HG03378 (cell line): ENCODE measurements around the gene CHD6.

Experiments
- ATAC-seq: cut with Tn5 transposase; IDR thresholded peaks from one replicate; pipeline ENCODE4 v1.9.1; 2021; ENCODE audit warnings: mild to moderate bottlenecking, moderate library complexity; ENCODE audit not compliant: unreplicated experiment

Gene CHD6

DNA sequence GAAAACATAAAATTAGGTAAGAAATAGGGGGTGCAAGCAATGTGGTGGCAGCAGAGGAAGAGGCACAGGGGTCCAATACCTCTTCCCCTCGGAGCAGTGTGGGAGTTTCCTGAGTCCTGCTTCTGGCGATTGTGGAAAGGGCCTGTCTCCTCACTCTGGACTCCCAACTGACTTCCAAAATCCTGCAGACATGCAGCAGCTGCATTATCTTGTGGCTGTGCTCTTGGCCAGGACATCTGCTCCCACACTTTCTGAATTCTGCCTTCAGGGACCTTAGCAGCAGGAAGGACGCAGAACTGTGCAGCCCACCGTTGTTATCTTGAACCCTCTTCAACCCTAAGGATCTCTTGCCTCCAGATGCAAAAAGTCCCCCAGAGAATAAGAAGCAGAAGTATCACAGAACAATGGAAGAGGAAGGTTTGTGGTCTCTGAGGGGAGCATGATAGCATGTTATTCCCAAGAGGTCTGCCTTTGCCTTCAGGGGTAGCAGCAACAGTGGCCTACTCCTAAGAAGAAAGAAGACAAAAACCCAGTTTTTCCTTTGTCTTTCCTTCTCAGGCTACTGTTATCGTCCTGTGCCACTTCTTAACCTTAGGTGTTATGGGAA lies 149.1 kb downstream of the CHD6 start:
- no peak for ATAC-seq

DNA sequence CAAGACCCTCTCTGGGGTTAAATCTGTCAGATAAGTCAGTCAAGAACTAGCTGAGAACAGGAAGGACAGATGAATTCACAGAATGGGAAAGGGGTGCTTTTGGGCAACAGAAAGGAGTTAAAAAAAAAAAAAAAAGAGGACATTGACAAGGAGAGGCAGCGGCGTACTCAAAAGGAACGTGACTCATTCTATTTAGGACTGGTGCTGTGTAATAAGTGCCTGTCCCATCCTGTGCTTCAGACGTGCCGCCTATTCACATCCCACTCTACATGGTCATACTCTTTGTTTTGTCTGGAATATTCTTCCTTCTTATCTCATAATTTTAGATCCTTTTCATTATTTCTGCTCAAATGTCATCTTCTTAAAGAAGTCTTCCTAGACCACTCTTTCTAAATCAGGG lies 150.5 kb downstream of the CHD6 start:
- ATAC-seq = no peak

DNA sequence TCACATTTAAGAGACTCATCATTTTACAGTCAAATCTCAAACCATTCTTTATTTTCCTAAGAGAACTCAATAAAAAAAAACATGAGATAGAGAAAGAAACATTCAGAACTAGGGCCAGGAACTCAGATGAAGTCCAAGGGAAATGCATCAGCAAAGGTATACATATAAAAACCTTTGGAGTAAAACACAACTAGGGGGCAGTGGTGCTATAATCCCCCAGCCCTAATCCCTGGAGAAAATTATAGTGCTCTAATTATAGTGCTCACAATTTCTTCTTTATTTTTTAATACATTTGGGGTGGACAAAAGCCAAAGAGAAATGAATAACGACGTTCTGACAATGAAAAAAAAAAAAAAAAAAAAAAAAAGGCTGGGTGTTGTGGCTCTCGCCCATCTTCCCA lies 151.0 kb downstream of the CHD6 start:
- no peak for ATAC-seq

- ATAC-seq = no peak
Observed at GRCh38 chr20:41463567-41463966, 154.6 kb downstream of the CHD6 start.

DNA sequence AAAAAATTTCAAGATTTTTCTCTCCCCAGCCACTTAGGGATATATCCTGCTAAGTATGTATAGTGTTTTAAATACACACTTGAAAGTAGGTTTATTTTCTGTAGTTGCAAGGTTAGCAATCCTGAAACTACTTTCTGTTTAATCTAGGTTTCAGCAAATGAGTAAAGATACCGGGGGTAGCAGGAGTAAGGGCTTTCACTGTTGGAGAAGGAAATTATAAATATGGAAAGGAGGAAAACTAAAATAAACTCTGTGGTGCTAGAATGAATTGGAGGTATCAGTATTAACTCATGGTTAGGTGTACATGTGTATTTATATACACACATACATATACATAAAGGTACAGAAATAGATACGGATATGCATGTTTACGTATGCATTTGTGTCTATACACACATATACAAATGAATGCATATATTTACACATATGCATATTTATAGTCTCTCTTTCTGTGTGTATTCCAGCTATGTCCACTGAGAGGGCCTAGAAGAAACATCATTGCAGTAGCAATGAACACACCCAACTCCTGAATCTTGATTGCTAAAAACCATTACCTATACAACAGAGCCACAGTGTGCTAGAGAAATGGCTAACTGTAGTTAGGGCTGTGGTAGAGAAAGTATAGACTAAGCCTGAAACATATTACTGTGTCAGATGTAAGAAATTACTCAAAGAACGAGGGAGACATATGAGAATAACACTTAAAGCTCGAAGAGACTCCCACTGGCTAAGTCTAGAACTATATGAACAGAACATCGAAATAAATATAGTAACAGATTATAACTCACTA lies 155.6 kb downstream of the CHD6 start:
- ATAC-seq = peak; percentile 61

DNA sequence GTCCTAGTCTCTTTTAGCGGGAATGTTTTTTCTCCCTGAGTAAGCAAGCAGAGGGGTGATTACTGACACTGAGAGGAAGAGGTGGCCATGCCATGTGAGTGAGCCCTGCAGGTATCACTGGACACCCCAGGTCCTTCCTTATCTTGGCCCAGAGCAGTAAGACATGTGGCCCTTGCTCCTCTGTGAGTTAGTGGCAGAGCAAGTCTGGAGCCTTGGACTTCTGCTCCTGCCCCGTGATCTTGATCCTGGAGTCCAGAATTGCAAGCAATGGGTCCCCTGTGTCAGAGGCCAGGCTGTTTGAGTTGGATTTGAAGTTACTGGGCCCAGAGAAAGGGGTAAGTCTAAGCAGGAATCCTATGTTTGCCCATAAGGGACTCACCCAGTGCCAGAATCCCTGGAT lies 159.4 kb downstream of the CHD6 start:
- no peak for ATAC-seq

DNA sequence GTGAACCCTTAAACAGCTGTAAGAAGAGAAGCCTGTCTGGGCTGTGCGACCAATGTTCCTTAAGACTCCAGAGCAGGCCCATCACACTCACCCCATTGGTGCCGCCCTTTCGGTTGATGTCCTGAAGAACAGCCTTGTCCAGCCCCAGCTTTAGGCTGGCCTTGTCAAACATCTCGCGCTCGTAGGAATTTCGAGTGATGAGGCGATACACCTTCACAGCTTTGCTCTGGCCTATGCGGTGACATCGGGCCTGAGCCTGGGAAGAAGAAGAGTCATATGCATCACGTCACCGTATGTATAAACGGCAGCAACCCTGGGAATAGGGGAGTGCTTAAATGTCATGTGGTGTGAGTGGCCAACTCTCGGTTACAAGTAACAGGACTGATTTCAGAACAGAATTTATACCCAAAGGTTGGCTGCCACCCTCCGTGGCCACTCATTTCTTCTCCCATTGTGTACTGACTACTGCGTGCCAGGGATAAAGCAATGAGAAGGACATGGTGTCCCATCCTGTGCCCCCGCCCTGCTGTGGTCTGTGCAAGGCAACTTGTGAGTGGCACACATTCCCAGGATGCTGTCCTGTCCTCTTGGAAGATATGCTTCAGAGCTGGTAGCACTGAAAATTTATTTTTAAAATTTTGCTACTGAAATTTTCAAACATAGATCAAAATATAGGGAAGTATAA lies 160.9 kb downstream of the CHD6 start:
- ATAC-seq = no peak

- ATAC-seq = no peak
Observed at GRCh38 chr20:41456351-41456750, 161.8 kb downstream of the CHD6 start.

- ATAC-seq = no peak
Observed at GRCh38 chr20:41454250-41454649, 163.9 kb downstream of the CHD6 start.

DNA sequence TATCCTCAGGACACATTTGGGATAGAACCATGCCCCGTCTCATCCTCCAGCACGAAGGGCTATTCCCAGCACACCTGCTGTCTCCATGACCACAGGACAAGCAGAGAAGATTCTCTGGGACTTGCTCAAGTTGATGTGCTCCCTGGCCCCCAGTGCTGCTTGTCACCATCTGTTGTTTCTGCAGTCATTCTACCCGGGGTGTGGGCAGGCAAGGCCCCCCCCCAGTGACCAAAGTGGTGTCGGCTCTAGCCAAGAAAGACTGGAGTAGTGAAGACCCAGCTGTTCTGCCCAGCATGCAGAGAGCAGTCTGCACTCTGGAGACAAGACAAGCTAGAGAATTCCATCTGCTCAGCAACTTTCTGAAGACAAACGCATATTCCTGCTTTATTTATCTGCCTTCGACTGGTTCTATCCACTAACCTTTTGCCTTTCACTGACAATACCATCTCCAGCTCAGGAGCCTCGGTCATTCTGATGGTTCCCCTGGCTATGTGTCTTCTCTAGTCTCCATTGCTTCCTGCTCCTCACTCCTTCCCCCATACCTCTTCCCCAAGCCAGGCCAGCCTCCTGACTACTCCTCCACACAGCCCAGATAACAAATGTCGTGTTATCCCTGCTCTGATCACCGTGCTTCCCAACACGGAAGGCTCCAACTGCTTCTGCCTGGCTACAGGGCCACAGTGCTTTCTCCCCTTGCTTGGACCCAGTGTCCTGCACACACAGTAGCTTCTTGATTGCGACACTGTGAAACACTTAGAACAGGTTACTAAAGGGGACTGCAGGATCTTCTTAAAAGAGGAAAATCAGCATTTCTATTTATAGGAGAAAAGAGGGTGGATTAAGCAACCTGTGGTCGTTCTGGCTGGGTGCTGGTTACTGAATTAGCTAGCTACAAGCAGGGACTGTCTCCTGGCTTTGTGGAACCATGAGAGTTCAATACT lies 164.9 kb downstream of the CHD6 start:
- ATAC-seq = no peak

GRCh38 chr20:41452226-41452625 lies 166.0 kb downstream of the CHD6 start:
- no peak for ATAC-seq

DNA sequence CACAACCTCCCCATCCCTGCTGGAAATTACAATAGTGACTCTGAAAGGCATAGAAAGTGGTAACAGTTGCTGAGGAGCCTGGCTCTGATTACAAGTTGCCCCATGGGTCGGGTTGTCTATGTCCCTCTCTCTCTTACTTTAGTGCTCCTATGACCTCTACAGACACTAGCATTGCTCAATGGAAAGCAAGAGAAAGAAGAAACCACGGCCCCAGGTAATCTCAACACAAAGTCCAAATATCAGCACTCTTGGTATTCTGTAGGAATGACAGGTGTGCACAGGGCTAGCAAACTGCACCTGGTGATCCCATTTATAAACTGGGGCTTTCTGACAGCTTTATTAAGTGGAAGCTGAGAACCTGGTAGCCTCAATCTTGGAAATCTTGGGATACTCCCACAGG lies 171.2 kb downstream of the CHD6 start:
- ATAC-seq = no peak

DNA sequence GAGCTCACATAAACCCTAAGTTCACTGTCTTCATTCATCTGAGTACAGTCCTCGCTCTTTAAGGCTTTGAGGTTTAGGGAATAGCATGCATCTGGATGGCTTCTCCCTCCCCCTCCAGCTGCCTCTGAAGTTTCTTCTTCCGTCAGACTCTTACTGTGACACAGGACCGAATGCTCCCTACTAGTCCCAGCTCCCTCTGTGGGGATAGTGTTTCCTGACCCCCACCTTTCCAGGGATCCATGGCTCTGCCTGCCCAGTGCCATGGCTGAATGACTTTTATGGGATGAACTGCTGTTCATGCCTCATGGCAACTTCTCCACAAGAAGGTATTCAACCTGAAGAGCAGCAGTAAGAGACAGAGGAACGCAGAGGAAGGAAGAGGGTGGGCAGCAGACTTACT lies 171.7 kb downstream of the CHD6 start:
- ATAC-seq = no peak

DNA sequence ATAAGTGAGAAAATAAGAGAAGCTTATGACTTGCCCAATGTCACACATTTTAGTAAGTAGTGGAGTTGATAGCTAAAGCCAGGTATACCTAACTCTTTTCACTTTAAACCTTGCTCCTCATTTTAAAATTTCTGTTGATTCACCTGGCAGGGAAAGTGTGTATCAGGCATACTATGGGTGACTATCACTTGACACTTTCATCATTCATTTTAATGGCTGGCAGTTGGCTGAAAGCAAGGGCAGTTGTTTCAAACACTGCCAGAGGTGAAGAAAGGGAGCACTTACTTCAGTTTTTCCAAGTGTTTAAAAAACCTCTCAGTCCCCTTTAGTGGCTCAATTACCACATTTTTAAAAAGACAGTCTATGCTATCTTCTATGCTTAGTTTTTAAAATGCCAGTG lies 173.4 kb downstream of the CHD6 start:
- ATAC-seq = no peak

DNA sequence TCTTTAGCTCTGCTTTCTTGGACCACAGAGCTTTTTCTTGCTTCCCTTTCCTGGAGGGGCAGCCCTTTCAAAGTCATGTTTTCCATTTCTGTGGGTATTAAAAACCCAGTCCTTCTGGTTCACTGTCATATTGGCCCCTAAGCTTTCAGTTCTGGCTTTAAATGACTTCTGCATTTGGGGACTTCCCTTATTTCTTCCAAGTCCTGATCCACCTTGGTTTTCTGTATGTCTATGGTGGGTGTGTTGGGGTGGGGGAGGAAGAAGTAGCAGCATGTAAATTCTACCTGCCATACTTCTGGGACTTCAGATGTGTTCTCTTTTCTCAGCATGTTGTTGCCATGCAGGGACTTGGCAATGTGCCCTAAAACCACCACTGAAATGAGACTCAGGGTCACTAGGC lies 174.5 kb downstream of the CHD6 start:
- no peak for ATAC-seq

DNA sequence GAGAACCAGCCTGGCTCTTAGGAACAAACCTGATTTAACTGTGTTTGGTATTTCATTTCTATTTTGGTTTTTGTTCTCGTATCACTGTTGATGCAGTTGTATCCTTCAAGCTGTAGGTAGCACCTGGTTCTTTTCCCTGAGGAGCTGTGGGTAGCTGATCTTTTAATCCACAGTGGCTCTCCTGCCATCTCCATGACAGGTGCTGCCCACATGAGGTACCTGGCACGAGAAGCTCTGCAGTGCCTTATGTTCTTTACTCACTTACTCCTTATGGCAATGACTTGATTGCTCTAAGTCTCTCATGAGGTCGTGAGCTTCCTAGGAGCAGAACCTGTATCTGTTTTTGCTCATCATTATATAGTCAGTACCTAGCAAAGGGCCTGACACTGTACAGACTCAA lies 177.3 kb downstream of the CHD6 start:
- no peak for ATAC-seq

DNA sequence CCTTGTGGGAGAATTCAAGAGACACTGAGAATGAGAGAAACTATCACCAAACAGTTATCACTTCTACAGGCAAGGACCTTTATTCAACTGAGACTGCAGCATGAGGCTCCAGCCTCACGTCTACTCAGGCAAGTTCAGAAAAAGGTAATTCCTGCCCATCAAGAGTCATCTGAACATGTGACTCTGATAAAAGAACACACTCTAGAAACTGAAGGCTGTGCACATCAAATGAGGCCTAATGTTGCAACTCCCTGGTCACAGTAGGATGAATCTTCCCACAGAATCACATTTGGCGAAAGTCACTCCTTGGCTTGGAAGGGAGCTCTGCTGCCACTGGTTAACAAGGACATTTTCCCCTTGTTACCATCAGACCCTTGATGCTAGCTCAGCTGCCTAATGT lies 180.3 kb downstream of the CHD6 start:
- ATAC-seq = no peak

- ATAC-seq = no peak
Observed at GRCh38 chr20:41436679-41437078, 181.5 kb downstream of the CHD6 start.

GRCh38 chr20:41433203-41433602 lies 185.0 kb downstream of the CHD6 start:
- ATAC-seq = no peak

- no peak for ATAC-seq
Observed at GRCh38 chr20:41432746-41433145, 185.4 kb downstream of the CHD6 start.

GRCh38 chr20:41428285-41428684 lies 189.9 kb downstream of the CHD6 start:
- ATAC-seq = no peak
